HG02759 (cell line): ENCODE results near the gene POLR1G.

Source experiments
- ATAC-seq: cut with Tn5 transposase; IDR thresholded peaks from one replicate; pipeline ENCODE4 v1.9.1; 2021; ENCODE audit warnings: mild to moderate bottlenecking, moderate library complexity; ENCODE audit not compliant: unreplicated experiment

The POLR1G gene

DNA sequence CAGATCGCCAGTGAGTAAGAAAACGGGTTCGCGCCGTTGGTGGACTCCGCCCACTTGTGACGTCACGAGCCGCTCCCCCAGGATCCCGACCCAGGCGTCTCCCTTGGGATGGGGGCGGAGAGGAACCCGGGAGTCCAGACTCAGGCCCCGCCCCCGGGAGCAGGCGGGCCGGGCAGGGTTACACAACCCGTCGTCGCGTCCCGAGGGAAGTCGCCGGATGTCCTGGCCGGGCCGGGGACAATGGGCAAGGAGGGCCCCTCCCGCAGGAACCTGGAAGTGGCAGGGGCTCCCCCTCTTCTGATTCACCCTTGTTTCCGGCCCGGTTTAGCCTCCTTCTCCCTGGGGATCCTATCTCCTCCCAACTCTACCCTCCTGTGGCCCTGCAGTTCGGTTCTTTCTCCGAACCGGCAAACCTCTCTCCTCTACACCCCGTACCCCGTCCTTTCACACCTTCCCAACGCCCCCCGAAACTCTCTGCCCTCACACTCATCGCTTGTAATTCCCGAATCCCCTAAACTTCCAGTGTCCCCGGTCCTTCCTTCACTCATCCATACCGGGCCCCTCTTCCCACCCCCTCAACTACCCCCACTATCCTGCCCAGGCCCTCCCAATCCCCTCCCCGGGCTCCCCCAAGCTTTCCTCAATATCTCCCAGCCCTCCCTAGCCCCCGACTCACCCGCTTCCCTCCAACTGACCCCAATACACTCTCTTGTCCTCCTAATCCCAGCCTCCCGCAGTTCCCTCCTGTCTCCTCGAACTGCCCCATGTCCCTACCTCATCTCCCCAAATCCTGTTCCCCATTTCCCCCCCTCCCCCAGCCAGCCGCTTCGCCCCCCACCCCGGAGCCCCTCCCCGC lies 37.2 kb downstream of the POLR1G start:
- ATAC-seq: no peak

DNA sequence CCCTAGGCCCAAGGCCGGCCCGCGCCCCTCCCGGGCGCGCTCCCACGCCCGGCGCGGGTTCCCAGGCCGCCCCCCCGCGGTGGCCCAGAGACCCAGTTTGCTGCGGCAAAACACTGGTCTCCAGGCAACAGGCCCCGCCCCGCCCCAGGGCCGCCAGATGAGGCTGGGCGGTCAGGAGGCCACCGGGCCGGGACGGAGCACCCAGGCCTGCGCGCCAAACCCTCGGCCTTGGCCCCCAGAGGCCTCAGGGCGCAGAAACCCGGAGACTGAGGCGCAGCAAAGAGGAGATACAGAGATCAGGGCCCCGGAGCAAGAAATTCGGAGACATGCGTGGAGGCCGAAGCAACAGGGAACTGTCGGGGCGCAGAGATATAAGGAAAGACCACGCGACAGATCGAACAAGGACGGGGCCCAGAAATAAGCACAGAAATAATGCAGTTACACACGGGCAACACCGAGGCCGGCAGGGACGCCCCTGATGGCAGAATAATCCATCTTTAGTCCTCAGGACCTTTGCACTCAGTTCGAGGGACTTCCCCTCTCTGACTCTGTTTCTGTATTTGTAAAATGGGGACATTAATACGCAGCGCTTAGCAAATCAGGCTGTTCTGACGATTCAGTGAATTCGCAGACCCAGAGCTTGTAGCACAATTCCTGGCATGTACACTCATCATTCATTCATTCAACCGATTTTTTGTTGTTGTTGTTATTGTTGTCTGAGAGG lies 38.0 kb downstream of the POLR1G start:
- peak; percentile 59 for ATAC-seq

DNA sequence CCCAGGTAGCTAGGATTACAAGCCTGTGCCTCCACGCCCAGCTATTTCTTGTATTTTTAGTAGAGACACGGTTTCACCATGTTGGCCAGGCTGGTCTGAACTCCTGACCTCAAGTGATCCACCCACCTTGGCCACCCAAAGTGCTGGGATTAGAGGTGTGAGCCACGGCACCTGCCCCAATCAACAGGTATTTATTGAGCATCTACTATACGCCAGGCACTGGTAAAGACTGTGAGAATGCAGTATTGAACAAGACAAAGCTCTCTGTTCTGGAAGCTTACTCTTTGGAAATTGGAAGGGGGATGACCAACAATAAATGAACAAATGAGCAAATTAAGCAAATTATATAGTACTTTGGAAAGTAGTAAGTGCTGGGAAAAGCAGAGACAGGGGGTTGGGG lies 38.7 kb downstream of the POLR1G start:
- no peak for ATAC-seq

DNA sequence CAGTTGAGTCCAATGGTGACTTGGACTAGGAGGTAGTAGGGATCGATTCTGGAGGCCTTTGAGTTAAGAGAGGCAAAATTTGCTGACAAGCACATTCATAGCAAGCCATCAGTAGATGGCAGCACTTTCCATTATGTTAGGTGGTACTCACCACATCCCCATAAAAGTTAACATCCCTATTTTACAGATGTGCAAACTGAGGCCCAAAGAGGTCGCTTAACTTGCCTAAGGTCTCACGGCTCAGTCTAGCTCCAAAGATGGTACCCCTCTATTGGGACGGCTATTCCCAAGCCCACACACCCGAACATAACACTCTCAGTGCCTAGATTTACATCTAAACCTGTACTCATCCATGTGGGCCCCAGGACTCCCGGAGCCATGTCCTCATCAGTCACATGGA lies 39.9 kb downstream of the POLR1G start:
- no peak for ATAC-seq

DNA sequence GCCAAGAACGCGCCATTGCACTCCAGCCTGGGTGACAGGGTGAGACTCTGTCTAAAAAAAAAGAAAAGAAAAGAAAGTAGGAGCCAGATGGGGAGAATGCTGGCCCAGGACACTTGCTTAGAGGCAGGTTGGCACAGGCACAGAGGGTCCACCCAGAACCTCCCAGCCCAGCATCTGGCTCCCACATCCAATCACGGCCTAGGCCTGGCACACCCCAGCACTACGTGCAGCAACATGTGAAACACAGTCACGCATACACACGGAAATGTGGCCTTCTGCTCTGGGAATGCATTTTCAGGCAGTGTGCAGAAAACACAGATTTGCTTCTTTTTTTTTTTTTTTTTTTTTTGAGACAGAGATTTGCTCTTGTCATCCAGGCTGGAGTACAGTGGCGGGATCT lies 40.5 kb downstream of the POLR1G start:
- ATAC-seq: no peak

DNA sequence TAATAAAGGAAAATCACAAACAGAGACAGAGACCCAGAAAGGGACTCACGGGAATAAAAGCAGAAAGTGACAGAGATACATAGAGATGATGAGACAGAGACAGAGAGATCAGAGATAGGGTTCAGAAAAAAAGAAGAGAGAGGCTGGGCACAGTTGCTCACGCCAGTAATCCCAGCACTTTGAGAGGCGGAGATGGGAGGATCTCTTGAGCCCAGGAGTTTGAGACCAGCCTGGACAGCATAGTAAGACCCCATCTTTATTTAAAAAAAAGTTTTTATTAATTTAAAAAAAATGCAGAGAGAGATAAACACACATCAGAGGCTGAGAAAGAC lies 41.9 kb downstream of the POLR1G start:
- no peak for ATAC-seq

DNA sequence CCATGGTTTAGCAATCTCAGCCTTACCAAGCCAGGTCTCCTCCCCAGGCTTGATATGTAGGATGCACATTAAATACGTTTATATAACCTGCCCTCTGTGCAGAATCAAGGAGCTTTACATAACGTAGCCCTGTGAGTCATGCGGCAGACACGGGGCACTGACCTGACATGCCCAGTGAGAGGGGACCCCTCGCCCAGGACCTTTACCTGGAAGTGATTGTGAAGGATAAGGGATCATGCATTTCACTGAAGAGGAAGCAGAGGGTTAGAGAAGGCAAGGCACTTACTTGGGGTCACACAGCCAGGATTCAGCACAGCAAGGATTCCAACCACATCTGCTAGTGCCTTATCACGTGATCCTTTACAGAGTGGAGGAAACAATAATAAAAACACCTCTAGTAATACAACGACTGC lies 42.4 kb downstream of the POLR1G start:
- ATAC-seq: no peak

DNA sequence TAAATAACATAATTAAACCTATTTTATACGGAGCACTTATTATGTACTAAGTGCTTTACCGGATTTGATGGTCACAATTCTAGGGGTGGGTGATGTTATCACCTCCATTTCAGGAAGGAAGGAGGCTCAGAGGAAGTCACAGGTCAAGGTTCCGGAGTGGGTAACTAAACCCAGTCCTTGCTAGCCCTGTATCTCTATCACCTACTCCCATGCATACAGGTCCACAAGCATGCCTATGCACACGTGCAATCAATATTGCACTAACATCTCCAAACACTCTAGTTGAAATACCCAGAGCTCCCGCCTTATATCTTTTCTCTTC lies 43.5 kb downstream of the POLR1G start:
- ATAC-seq: no peak

DNA sequence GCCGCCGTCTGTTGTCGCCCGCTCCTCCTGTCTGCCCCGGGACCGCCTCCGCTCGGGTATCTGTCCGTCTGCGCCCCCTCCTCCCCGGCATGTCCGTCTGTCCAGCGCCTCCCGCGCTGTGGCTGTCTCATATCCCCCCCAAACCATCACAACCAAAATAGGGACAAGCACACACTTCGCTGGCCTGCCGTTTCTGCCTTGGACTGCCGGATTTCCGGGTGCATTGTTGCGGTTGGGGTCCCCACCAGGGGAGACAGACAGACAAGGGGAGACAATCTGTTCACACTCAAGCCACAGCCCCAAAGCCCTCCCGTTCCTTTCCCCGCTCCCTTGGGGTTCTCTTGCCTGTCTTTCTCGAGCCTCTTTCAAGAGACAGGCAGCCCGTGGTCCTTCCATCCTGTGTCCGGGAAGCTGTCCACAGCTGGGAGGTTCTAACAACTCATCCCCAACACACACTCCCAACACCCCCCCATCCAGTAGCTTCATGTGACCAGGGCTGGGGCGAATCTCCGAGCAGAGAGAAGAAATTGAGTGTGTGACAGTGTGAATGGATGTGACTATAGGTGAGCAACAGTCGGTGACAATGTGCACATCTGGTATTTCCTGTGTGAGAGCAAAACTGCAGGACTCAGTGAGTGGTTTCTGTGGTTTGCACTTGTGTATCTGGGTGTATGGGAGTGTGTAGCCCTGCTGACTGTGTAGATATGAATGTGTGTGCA lies 44.8 kb downstream of the POLR1G start:
- ATAC-seq: peak; percentile 23

DNA sequence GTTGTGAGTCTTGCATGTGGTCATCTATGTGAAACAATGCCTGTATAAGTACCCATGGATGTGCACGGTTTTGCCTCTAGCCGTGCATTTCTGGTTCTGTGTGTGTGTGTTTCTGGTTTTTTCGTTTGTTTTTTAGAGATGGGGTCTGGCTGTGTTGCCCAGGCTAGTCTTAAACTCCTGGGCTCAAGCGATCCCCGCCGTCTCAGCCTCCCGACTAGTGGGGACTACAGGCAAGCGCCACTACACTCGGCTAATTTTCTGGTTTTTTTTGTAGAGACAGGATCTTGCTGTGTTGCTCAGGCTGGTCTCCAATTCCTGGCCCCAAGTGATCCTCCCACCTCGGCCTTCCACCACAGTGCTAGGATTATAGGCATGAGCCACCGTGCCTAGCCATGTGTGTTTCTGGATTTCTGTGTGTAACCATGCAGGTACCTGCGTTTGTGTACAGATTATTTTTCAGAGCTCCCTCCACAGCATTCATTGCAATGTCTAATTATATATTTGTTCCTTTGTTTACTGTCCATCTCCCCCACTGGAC lies 45.5 kb downstream of the POLR1G start:
- no peak for ATAC-seq

DNA sequence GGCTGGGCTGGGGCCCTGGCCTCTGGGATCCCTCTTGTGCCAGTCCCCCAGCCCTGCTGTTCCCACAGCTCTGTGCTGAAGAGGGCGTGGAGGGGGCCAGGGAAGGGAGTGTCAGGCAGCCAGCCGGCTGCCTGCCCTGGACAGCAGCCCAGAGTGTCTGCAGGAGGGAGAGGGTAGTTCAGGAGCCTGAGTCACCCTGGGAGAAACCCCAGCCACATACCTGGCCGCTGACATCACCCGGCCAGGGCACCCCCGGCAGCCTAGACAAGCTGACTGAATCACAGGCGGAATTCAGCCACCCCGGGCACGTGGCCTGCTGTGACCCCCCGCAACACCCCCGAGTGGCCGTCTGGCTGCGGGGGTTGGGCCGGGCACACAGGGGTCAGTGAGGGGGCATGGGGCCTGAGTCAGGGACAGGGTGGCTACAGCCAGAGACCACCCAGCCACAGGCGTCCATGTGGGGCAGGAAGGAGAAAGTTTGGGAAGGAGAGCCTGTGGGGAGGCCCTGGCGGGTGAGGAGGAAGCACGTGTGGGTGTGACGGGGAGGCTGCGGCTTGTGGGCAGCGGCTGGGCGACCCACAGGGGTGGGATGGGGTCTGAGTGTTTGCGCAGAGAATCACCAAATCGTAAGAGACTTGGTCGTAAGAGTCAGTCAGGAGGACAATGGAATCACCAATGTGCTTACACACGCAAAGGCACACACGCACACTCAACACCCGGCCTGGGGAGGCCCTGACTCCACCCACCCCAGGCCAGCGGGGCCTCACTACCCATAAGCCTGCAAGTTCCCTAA lies 49.5 kb downstream of the POLR1G start:
- no peak for ATAC-seq

DNA sequence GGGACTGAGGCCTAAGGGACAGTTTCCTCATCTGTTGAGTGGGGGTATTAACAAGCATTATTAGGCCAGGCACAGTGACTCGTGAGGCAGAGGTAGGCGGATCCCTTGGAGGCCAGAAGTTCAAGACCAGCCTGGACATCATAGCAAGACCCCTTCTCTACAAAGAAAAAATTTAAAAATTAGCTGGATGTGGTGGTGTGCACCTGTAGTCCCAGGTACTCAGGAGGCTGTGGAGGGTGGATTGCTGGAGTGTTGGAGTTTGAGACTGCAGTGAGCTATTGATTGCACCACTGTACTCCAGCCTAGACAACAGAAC lies 50.0 kb downstream of the POLR1G start:
- no peak for ATAC-seq

DNA sequence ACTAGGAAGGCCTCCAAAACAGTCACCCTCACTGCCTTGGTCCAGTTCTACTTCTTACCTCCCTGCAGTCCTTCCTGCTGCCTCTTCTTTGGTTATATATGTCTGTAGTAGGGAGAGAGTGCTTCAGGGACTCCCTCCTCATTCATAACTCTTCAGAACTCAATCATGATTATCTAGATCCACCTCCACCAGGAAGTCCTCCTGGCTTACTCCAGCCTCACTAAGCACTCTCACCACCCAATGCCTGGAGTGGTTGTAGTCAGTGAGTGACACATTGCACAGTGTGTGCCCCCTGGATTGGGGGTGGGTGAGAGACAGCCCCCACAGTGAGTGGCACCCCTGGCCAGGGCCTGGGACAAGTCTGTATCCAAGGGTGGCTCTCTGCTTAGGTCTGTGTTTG lies 51.3 kb downstream of the POLR1G start:
- ATAC-seq: no peak
